GM12801 (cell line): ENCODE results near the gene POMGNT2.

ENCODE experiments used
- TF ChIP-seq, protein P1 (sequence below): IDR thresholded peaks from one replicate; pipeline ENCODE4 v1.5.1; 2011; ENCODE audit warnings: control low read depth; ENCODE audit not compliant: insufficient read length; ENCODE audit errors: extremely low read depth

The POMGNT2 gene

GRCh38 chr3:43035801-43036365, 70.0 kb downstream of the POMGNT2 start:
- TF ChIP-seq, protein P1, sequence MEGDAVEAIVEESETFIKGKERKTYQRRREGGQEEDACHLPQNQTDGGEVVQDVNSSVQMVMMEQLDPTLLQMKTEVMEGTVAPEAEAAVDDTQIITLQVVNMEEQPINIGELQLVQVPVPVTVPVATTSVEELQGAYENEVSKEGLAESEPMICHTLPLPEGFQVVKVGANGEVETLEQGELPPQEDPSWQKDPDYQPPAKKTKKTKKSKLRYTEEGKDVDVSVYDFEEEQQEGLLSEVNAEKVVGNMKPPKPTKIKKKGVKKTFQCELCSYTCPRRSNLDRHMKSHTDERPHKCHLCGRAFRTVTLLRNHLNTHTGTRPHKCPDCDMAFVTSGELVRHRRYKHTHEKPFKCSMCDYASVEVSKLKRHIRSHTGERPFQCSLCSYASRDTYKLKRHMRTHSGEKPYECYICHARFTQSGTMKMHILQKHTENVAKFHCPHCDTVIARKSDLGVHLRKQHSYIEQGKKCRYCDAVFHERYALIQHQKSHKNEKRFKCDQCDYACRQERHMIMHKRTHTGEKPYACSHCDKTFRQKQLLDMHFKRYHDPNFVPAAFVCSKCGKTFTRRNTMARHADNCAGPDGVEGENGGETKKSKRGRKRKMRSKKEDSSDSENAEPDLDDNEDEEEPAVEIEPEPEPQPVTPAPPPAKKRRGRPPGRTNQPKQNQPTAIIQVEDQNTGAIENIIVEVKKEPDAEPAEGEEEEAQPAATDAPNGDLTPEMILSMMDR, result no peak

DNA sequence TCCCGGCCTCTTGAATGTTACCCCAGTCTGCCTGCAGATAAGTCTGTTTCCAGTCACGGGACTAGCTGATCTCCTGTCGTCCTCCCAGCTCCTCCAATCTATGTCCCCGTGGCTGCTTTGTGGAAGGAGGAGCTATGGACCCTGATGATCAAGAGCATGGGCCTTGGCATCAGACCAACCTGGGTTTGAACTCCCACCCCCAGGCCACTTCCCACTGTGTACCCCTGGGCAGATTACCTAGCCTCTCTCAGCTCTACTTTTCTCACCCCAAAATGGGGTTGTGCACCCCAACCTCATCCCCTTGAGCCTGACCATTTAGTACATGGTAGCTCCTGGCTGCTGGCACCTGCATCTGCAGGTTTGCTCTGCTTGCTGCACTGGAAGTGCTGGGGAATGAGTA, 71.0 kb downstream of the POMGNT2 start:
- TF ChIP-seq, protein P1, result no peak

- TF ChIP-seq, protein P1, result no peak
These were observed 71.7 kb downstream of the POMGNT2 start for GRCh38 chr3:43034200-43034599.

GRCh38 chr3:43032646-43033628, 72.9 kb downstream of the POMGNT2 start:
- TF ChIP-seq, protein P1, result no peak

GRCh38 chr3:43031889-43032545, 73.9 kb downstream of the POMGNT2 start:
- TF ChIP-seq, protein P1, result no peak

GRCh38 chr3:43031485-43031884, 74.4 kb downstream of the POMGNT2 start:
- TF ChIP-seq, protein P1, result no peak
